ENCODE data around the gene KIF3A. TPM values are rescaled to one million over a fixed set of nuclear protein-coding genes. Genes with fewer than 3 reads are reported as not detected.

KIF3A gene
- polyA plus RNA-seq, 4 donors, result 0.54 to 4.7 (median 2.7) TPM

DNA sequence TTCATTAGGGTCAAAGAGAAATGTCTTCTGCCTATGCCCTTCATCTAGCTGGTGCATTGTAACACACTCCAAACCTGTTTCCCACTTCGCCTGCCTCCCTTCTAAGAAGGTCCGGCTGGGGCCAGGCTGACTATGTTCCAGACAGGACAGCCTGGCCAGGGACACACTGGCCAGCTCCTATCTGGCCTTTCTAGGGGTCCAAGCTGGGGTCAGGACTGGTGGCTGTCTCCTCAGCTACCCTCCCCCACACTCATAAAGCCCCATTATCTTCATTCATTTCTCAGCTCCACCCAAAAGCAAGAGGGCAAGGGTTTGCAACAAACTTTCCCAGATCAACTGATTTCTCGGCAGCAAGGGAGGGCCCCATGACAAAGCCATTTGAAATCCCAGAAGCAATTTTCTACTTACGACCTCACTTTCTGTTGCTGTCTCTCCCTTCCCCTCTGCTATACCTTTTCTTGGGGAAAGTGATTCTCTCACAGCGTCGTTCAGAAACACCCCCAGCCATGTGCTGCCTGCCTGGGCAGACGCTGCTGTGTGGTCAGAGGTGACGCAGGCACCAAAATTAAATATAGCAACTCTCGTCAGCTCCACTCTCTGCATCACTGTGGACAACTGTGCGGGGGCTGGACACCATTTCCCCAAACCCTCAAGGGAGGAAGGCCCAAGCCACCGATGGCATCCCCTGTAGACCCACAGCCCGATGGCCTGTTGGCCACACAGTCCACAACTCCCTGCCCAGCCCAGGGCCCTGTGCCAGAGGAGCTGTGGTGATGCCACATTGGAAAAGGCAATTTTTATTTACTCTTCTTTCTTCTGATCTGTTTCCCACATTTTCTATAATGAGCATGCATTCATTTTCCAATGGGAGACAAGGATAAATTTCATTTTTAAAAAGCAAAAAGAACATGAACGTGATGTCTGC is 73.3 kb downstream of the KIF3A start:
- DNase-seq (peak; percentile 65 to 83), FAIRE-seq (no peak)
- Histone ChIP-seq H3K4me3 (ENCODE audit: low read depth in 1 of 3, low read length in 3 of 3) (no peak overlapping the region), H3K27ac (ENCODE audit: low read depth in 1 of 3, low read length in 2 of 3) (peak overlapping the region; percentile 13 to 71 (median 28)), H3K4me1 (ENCODE audit: control insufficient read depth in 3 of 3, insufficient read depth in 2 of 3, low read depth in 1 of 3, low read length in 2 of 3) (peaks cover 5 to 53% (median 7%) of the 10 kb centered on the region in 3 donors), H3K36me3 (ENCODE audit: control insufficient read depth in 3 of 3, insufficient read depth in 2 of 3, low read depth in 1 of 3, low read length in 3 of 3) (no peaks in the 10 kb centered on the region), H3K9me3 (ENCODE audit: control insufficient read depth in 2 of 2, insufficient read depth in 1 of 2, low read depth in 1 of 2, low read length in 1 of 2) (no peaks in the 10 kb centered on the region), H3K27me3 (ENCODE audit: control insufficient read depth in 3 of 3, insufficient read depth in 3 of 3, low read length in 3 of 3) (no peaks in the 10 kb centered on the region)
- 60 to 70% (median 64%) methylated on average over 13 of the region's 13 CpGs for WGBS, 3 donors

DNA sequence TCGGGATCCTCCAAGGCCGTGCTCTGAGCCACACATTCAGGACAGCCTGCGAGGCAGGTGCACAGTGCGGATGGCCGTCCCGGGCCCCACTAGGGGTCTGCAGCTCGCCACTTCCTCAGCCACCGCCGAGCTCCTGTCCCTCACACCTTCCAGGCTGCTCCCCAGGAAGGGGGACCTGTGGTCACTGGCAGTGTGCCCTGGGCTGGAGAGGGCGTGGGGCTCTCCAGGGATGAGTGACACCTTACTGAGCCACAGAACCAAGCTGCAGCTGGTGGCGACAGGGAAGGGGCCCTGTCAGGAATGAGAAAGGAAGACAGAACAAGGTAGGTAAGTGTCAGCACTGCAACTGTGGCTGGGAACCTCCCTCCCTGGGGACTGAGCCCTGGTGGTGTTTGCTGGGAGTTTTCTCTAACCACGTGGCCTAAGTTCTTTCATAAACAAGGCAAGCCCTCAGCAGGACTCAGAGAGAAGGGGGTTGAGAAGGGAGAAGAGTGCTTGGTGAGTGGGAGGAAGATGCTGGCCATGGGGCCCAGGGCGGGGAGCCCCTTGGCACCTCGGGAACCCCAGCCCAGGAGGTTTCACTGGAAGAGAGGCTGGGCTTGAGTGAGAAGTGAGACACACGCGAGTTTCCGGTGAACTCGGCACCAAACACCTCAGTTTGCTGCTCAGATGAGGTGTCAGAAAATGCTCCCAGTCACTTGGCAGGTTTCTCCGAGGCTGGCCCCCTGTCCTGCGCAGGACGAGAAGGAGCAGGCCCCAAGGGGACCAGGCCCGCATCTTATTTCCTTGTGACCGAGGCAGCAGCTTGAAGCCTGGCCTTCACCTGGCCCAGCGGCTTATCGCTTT is 74.2 kb downstream of the KIF3A start:
- H3K36me3 ChIP-seq (ENCODE audit: control insufficient read depth in 3 of 3, insufficient read depth in 2 of 3, low read depth in 1 of 3, low read length in 3 of 3), result no peaks in the 10 kb centered on the region
- FAIRE-seq, result no peak
- no peaks in the 10 kb centered on the region for H3K27me3 ChIP-seq (ENCODE audit: control insufficient read depth in 3 of 3, insufficient read depth in 3 of 3, low read length in 3 of 3)
- WGBS, 3 donors, result 59 to 72% (median 65%) methylated on average over 25 of the region's 25 CpGs
- H3K4me1 ChIP-seq (ENCODE audit: control insufficient read depth in 3 of 3, insufficient read depth in 2 of 3, low read depth in 1 of 3, low read length in 2 of 3), result peaks cover 5 to 51% (median 7%) of the 10 kb centered on the region in 3 donors
- peak in 1 of 2 donors; percentile 53 for DNase-seq
- no peak overlapping the region for H3K4me3 ChIP-seq (ENCODE audit: low read depth in 1 of 3, low read length in 3 of 3)
- no peaks in the 10 kb centered on the region for H3K9me3 ChIP-seq (ENCODE audit: control insufficient read depth in 2 of 2, insufficient read depth in 1 of 2, low read depth in 1 of 2, low read length in 1 of 2)
- peak overlapping the region; percentile 13 to 71 (median 28) for H3K27ac ChIP-seq (ENCODE audit: low read depth in 1 of 3, low read length in 2 of 3)

DNA sequence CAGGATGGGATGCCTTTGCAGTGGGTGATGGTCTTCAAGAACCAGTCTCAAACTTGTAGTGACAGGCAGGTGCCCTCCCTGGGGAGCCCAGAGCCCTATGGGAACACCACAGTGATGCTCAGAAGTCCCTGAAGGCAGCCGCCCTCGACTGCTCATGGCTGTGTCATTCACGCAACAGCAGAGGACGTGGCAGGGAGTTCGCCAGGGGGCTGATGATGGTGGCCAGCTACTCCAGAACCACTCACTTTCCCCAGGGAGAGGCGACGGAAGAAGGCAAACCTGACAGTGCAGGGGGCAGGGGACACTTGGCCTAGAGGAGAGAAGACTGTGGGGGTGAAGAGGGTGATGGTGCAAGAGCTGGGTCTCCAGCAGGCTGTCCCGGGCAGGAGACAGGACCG is 75.3 kb downstream of the KIF3A start:
- no peak for DNase-seq
- H3K36me3 ChIP-seq (ENCODE audit: control insufficient read depth in 3 of 3, insufficient read depth in 2 of 3, low read depth in 1 of 3, low read length in 3 of 3), result no peaks in the 10 kb centered on the region
- H3K27me3 ChIP-seq (ENCODE audit: control insufficient read depth in 3 of 3, insufficient read depth in 3 of 3, low read length in 3 of 3), result peaks cover 0 to 2% (median 0%) of the 10 kb centered on the region in 3 donors
- H3K27ac ChIP-seq (ENCODE audit: low read depth in 1 of 3, low read length in 2 of 3), result no peak overlapping the region
- no peak overlapping the region for H3K4me3 ChIP-seq (ENCODE audit: low read depth in 1 of 3, low read length in 3 of 3)
- H3K9me3 ChIP-seq (ENCODE audit: control insufficient read depth in 2 of 2, insufficient read depth in 1 of 2, low read depth in 1 of 2, low read length in 1 of 2), result no peaks in the 10 kb centered on the region
- H3K4me1 ChIP-seq (ENCODE audit: control insufficient read depth in 3 of 3, insufficient read depth in 2 of 3, low read depth in 1 of 3, low read length in 2 of 3), result peaks cover 5 to 46% (median 7%) of the 10 kb centered on the region in 3 donors
- no peak for FAIRE-seq
- 96 to 97% (median 96%) methylated on average over 9 of the region's 9 CpGs for WGBS, 3 donors

DNA sequence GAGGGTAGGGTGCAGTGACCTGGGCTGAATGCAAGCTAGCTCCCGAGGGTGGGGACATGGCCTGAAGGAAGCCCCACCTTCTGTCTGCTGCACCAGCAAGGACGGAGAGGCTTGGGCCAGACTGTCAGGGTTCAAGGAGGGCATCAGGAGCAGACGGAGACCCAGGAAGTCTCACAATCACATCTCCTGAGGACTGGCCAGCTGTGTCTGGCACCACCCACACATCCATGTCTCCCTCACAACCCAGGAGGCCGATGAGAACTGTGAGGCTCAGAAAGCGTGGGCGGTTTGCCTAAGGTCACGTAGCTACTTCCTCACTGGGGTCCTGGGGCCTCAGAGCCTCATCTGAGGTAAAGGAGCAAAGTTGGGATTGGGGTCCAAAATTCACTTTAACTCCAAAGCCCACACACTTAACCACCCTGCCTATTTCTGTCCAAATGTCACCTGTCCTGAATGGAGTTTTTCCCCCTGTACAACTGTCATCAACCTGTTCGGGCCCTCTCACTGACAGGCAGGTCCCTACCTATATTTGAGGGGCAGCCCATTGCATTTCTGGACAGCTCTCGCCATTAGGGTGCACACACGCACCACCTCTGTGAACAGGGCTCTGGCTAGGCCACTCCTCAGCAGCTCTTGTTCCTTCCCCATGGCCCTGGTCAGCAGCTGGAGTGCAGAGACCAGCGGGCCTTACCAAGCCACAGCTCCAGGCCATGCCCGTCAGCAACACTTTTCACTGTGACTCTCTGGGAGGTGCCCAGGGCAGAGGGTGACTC is 75.9 kb downstream of the KIF3A start:
- H3K27me3 ChIP-seq (ENCODE audit: control insufficient read depth in 3 of 3, insufficient read depth in 3 of 3, low read length in 3 of 3), result peaks cover 0 to 8% (median 3%) of the 10 kb centered on the region in 3 donors
- peaks cover 5 to 45% (median 7%) of the 10 kb centered on the region in 3 donors for H3K4me1 ChIP-seq (ENCODE audit: control insufficient read depth in 3 of 3, insufficient read depth in 2 of 3, low read depth in 1 of 3, low read length in 2 of 3)
- no peaks in the 10 kb centered on the region for H3K36me3 ChIP-seq (ENCODE audit: control insufficient read depth in 3 of 3, insufficient read depth in 2 of 3, low read depth in 1 of 3, low read length in 3 of 3)
- 78 to 81% (median 81%) methylated on average over 12 of the region's 12 CpGs for WGBS, 3 donors
- FAIRE-seq (no peak), DNase-seq (no peak)
- H3K4me3 ChIP-seq (ENCODE audit: low read depth in 1 of 3, low read length in 3 of 3), result no peak overlapping the region
- no peaks in the 10 kb centered on the region for H3K9me3 ChIP-seq (ENCODE audit: control insufficient read depth in 2 of 2, insufficient read depth in 1 of 2, low read depth in 1 of 2, low read length in 1 of 2)
- H3K27ac ChIP-seq (ENCODE audit: low read depth in 1 of 3, low read length in 2 of 3), result no peak overlapping the region

DNA sequence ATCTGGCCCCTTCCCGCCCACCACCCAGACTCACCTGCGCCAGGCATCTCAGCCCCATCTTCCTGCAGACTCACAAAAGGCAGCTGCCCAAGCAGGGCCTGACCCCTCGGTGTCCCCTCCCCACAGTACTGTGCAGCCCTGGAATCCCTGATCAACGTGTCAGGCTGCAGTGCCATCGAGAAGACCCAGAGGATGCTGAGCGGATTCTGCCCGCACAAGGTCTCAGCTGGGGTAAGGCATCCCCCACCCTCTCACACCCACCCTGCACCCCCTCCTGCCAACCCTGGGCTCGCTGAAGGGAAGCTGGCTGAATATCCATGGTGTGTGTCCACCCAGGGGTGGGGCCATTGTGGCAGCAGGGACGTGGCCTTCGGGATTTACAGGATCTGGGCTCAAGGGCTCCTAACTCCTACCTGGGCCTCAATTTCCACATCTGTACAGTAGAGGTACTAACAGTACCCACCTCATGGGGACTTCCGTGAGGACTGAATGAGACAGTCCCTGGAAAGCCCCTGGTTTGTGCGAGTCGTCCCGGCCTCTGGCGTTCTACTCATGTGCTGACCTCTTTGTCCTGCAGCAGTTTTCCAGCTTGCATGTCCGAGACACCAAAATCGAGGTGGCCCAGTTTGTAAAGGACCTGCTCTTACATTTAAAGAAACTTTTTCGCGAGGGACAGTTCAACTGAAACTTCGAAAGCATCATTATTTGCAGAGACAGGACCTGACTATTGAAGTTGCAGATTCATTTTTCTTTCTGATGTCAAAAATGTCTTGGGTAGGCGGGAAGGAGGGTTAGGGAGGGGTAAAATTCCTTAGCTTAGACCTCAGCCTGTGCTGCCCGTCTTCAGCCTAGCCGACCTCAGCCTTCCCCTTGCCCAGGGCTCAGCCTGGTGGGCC is 77.5 kb downstream of the KIF3A start:
- DNase-seq, result no peak
- 90 to 95% (median 91%) methylated on average over 23 of the region's 23 CpGs for WGBS, 3 donors
- Histone ChIP-seq H3K9me3 (ENCODE audit: control insufficient read depth in 2 of 2, insufficient read depth in 1 of 2, low read depth in 1 of 2, low read length in 1 of 2) (no peaks in the 10 kb centered on the region), H3K36me3 (ENCODE audit: control insufficient read depth in 3 of 3, insufficient read depth in 2 of 3, low read depth in 1 of 3, low read length in 3 of 3) (no peaks in the 10 kb centered on the region), H3K4me1 (ENCODE audit: control insufficient read depth in 3 of 3, insufficient read depth in 2 of 3, low read depth in 1 of 3, low read length in 2 of 3) (peaks cover 4 to 35% (median 7%) of the 10 kb centered on the region in 3 donors), H3K27ac (ENCODE audit: low read depth in 1 of 3, low read length in 2 of 3) (no peak overlapping the region), H3K4me3 (ENCODE audit: low read depth in 1 of 3, low read length in 3 of 3) (no peak overlapping the region), H3K27me3 (ENCODE audit: control insufficient read depth in 3 of 3, insufficient read depth in 3 of 3, low read length in 3 of 3) (peaks cover 0 to 20% (median 4%) of the 10 kb centered on the region in 3 donors)
- FAIRE-seq, result no peak

DNA sequence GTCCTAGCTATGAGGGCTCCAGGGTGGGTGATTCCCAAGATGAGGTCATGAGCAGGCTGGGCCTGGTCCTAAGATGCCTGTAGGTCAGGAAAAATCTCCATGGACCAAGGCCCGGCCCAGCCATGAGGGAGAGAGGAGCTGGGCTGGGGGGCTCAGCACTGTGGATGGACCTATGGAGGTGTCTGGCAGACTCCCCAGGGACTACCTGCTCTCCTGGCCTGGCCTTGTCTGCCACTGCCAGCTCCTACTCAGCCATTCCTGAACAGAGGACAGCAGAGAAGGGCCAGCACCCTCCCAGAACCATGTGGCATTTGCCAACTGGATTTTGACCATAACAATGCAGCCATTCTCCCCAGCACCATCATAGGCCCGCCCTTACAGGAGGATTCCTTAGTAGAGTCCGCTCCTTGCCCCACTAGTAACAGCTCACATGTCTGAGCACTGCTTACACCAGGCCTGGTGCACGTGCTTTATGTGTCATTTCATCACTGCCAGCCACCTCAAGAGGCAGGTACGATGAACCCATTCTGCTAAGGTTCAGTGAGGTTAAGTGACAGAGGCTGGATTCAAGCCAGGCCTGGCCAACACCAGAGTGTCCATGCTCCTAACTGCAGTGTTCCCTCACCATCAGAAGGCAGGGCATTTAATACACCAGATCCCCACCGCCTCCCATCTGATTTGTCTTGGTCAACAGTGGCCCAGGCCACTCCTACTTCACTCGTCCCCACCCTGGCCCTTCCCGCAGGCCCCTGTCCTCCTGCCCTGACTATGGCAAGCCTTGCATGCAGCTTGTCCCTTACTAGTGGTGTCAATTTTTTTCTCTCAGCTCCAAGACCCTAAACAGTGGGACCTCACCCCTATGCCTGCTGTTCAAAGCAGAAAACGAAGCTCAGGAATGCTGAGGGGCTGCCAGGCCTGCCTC is 78.7 kb downstream of the KIF3A start:
- no peaks in the 10 kb centered on the region for H3K36me3 ChIP-seq (ENCODE audit: control insufficient read depth in 3 of 3, insufficient read depth in 2 of 3, low read depth in 1 of 3, low read length in 3 of 3)
- FAIRE-seq, result no peak
- 78 to 89% (median 83%) methylated on average over 9 of the region's 9 CpGs for WGBS, 3 donors
- DNase-seq, result no peak
- H3K27ac ChIP-seq (ENCODE audit: low read depth in 1 of 3, low read length in 2 of 3), result no peak overlapping the region
- peaks cover 0 to 28% (median 9%) of the 10 kb centered on the region in 3 donors for H3K27me3 ChIP-seq (ENCODE audit: control insufficient read depth in 3 of 3, insufficient read depth in 3 of 3, low read length in 3 of 3)
- peaks cover 2 to 23% (median 7%) of the 10 kb centered on the region in 3 donors for H3K4me1 ChIP-seq (ENCODE audit: control insufficient read depth in 3 of 3, insufficient read depth in 2 of 3, low read depth in 1 of 3, low read length in 2 of 3)
- H3K9me3 ChIP-seq (ENCODE audit: control insufficient read depth in 2 of 2, insufficient read depth in 1 of 2, low read depth in 1 of 2, low read length in 1 of 2), result no peaks in the 10 kb centered on the region
- no peak overlapping the region for H3K4me3 ChIP-seq (ENCODE audit: low read depth in 1 of 3, low read length in 3 of 3)
